HEK293 (cell line): ENCODE data around the gene DDX53.

Experiments used
- CTCF ChIA-PET: fragments of 350-600 bp; formaldehyde crosslinking; extraction: SDS; loops from one replicate; lab custom pipeline; 2021; ENCODE audit warnings: antibody characterized with exemption; lab: Yijun Ruan, JAX
- POLR2A ChIA-PET: fragments of 300-600 bp; formaldehyde crosslinking; extraction: SDS; loops from one replicate; lab custom pipeline; 2020; ENCODE audit warnings: antibody characterized with exemption, inconsistent platforms; lab: Yijun Ruan, JAX
- H3K27ac ChIP-seq: fragments of 200-500 bp; sonication (Bioruptor generic); 2 replicates; pipeline ENCODE4 v1.5.1; 2014; ENCODE audit warnings: low read depth, low read length, control low read depth, inconsistent platforms; ENCODE audit errors: extremely low read depth
- H3K36me3 ChIP-seq, 2 experiments: fragments of 200-500 bp in 1 of 2; sonication (Bioruptor generic) in 1 of 2; 1 replicate in 1 of 2; 2 replicates in 1 of 2; pipeline ENCODE4 v1.5.1; 2014 to 2017; ENCODE audit warnings: inconsistent platforms in 2 of 2, low read length in 2 of 2; ENCODE audit not compliant: control insufficient read depth in 2 of 2, insufficient read depth in 1 of 2
- H3K4me1 ChIP-seq: fragments of 200-500 bp; sonication (Bioruptor generic); 2 replicates; pipeline ENCODE4 v1.5.1; 2014; ENCODE audit warnings: mild to moderate bottlenecking, low read length, inconsistent platforms; ENCODE audit not compliant: control insufficient read depth, insufficient read depth
- H3K4me3 ChIP-seq: 2 replicates; pipeline ENCODE4 v1.5.1; 2011; ENCODE audit warnings: low read depth, mild to moderate bottlenecking, control low read depth, low read length, moderate library complexity
- H3K9me3 ChIP-seq: fragments of 200-500 bp; sonication (Bioruptor generic); 2 replicates; pipeline ENCODE4 v1.5.1; 2014; ENCODE audit warnings: low read depth, low read length, inconsistent platforms; ENCODE audit not compliant: control insufficient read depth, insufficient read depth
- MEIS1 ChIP-seq: sonication (generic); formaldehyde crosslinking; IDR thresholded peaks from 2 replicates; pipeline ENCODE4 v1.8.1; 2022; ENCODE audit warnings: missing genetic modification reagents, mild to moderate bottlenecking, borderline replicate concordance
- OVOL3 ChIP-seq: fragments of 450-650 bp; formaldehyde crosslinking; IDR thresholded peaks from 2 replicates; pipeline ENCODE4 v1.5.1; 2016; ENCODE audit warnings: missing biosample characterization, missing genetic modification characterization
- TCF7L2 ChIP-seq: IDR thresholded peaks from 2 replicates; pipeline ENCODE4 v1.6.1; 2011; ENCODE audit warnings: low read depth, mild to moderate bottlenecking, inconsistent platforms, low read length, moderate library complexity, borderline replicate concordance
- ZFP37 ChIP-seq: fragments of 450-650 bp; formaldehyde crosslinking; IDR thresholded peaks from 2 replicates; pipeline ENCODE4 v1.5.1; 2016; ENCODE audit warnings: missing biosample characterization, missing genetic modification characterization
- ZNF23 ChIP-seq: fragments of 450-650 bp; formaldehyde crosslinking; IDR thresholded peaks from 2 replicates; pipeline ENCODE4 v1.5.1; 2016; ENCODE audit warnings: missing biosample characterization, missing genetic modification characterization, borderline replicate concordance
- ZNF274 ChIP-seq, 2 experiments: fragments of 200-500 bp in 1 of 2; fragments of 450-650 bp in 1 of 2; sonication (Bioruptor generic) in 1 of 2; formaldehyde crosslinking in 1 of 2; IDR thresholded peaks; 2 replicates each; pipeline versions ENCODE4 v1.5.1 to v1.6.1; 2014 to 2016; ENCODE audit warnings: borderline replicate concordance in 1 of 2, inconsistent platforms in 1 of 2, low read length in 1 of 2, missing biosample characterization in 1 of 2, missing genetic modification characterization in 1 of 2
- ZNF335 ChIP-seq: fragments of 450-650 bp; formaldehyde crosslinking; conservative IDR thresholded peaks from 2 replicates; pipeline ENCODE4 v1.5.1; 2016; ENCODE audit warnings: missing biosample characterization, missing genetic modification characterization
- ZNF350 ChIP-seq: fragments of 450-650 bp; formaldehyde crosslinking; IDR thresholded peaks from 2 replicates; pipeline ENCODE4 v1.5.0; 2017; ENCODE audit warnings: missing biosample characterization, mild to moderate bottlenecking, missing genetic modification characterization
- ZNF394 ChIP-seq: fragments of 450-650 bp; formaldehyde crosslinking; IDR thresholded peaks from 2 replicates; pipeline ENCODE4 v1.5.1; 2016; ENCODE audit warnings: missing biosample characterization, missing genetic modification characterization, mild to moderate bottlenecking, moderate library complexity, borderline replicate concordance
- ZNF404 ChIP-seq: fragments of 450-650 bp; formaldehyde crosslinking; IDR thresholded peaks from 2 replicates; pipeline ENCODE4 v1.5.1; 2017; ENCODE audit warnings: missing biosample characterization, missing genetic modification characterization
- ZNF433 ChIP-seq: fragments of 450-650 bp; formaldehyde crosslinking; IDR thresholded peaks from 2 replicates; pipeline ENCODE4 v1.5.1; 2016; ENCODE audit warnings: missing biosample characterization, missing genetic modification characterization, low read depth
- ZNF585B ChIP-seq: fragments of 450-650 bp; formaldehyde crosslinking; IDR thresholded peaks from 2 replicates; pipeline ENCODE4 v1.5.1; 2016; ENCODE audit warnings: missing biosample characterization, missing genetic modification characterization
- ZNF670 ChIP-seq: fragments of 450-650 bp; formaldehyde crosslinking; IDR thresholded peaks from 2 replicates; pipeline ENCODE4 v1.5.1; 2016; ENCODE audit warnings: missing biosample characterization, missing genetic modification characterization, low read depth
- ZNF747 ChIP-seq: fragments of 450-650 bp; formaldehyde crosslinking; IDR thresholded peaks from 2 replicates; pipeline ENCODE4 v1.5.1; 2016; ENCODE audit warnings: missing biosample characterization, missing genetic modification characterization
- ZXDB ChIP-seq: fragments of 450-650 bp; formaldehyde crosslinking; IDR thresholded peaks from 2 replicates; pipeline ENCODE4 v1.5.1; 2016; ENCODE audit warnings: missing biosample characterization, missing genetic modification characterization
- TF ChIP-seq, protein P1 (sequence below): fragments of 450-650 bp; formaldehyde crosslinking; IDR thresholded peaks from 2 replicates; pipeline ENCODE4 v1.5.1; 2016; ENCODE audit warnings: missing biosample characterization, missing genetic modification characterization, low read depth
- TF ChIP-seq, protein P2 (sequence below): fragments of 450-650 bp; formaldehyde crosslinking; IDR thresholded peaks from 2 replicates; pipeline ENCODE4 v1.5.1; 2016; ENCODE audit warnings: missing biosample characterization, missing genetic modification characterization, low read depth
- TF ChIP-seq, protein P3 (sequence below): fragments of 450-650 bp; formaldehyde crosslinking; IDR thresholded peaks from 2 replicates; pipeline ENCODE4 v1.5.1; 2016; ENCODE audit warnings: missing biosample characterization, missing genetic modification characterization
- TF ChIP-seq, protein P4 (sequence below): fragments of 450-650 bp; formaldehyde crosslinking; IDR thresholded peaks from 2 replicates; pipeline ENCODE4 v1.5.1; 2016; ENCODE audit warnings: missing biosample characterization, missing genetic modification characterization
- TF ChIP-seq, protein P5 (sequence below): fragments of 450-650 bp; formaldehyde crosslinking; IDR thresholded peaks from 2 replicates; pipeline ENCODE4 v1.5.1; 2016; ENCODE audit warnings: missing biosample characterization, missing genetic modification characterization

The DDX53 gene

DNA sequence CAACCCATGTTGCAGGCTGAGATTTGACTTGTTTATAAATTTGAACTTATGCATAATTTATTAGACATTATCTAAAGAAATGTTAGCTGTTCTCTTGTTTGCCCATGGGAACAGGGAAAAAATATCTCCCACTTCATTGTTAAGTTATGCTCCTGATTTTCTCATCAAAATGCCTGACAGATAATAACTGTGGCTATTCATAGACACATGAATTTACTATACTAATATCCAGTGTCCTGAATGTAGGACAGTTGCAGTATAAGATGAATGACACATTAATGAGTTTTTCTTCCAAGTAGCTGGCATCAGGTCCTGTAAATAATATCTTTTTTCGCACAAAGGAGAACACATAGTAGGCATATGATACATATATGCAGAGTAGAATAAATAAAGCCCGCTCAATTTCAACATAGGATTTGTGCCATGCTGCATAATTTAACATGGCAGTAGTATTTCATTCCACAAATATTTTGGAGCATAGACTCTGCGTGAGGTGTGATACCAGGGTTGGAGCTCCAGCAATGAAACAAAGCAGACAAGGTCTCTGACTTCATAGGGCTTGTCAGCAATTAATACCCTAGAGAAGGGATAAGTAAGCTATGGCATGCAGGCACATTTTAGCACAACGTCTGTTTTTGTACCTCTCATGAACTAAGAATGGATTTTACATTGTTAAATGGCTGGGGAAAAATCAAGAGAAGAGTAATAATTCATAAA is 40.4 kb upstream of the DDX53 start (continued):
- TF ChIP-seq, protein P1, sequence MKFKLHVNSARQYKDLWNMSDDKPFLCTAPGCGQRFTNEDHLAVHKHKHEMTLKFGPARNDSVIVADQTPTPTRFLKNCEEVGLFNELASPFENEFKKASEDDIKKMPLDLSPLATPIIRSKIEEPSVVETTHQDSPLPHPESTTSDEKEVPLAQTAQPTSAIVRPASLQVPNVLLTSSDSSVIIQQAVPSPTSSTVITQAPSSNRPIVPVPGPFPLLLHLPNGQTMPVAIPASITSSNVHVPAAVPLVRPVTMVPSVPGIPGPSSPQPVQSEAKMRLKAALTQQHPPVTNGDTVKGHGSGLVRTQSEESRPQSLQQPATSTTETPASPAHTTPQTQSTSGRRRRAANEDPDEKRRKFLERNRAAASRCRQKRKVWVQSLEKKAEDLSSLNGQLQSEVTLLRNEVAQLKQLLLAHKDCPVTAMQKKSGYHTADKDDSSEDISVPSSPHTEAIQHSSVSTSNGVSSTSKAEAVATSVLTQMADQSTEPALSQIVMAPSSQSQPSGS: no peak
- TF ChIP-seq ZXDB (tag by site-specific recombination): no peak
- TF ChIP-seq, all 188 proteins: peak for 0

DNA sequence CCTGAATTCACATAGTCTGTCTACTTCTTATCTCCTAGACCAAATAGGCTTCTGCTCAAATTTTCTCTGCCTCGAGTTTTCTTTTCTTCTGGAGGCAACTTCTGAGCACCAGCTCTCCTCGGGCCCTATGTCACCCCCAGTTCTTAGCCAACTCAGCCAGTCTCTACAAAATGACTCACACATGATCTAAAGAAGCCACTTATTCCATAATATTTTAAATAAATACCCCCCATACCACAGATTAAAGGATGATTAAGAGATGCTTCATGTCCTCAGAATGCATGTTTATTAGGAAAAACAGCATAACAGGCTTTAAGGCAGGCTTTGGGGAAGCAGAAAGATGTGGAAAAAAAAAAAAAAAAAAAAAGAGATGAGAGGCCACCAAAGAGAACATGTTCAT is 36.6 kb upstream of the DDX53 start:
- Histone ChIP-seq H3K27ac (no peak overlapping the region), H3K36me3 (no peaks in the 10 kb centered on the region)
- POLR2A ChIA-PET: no interaction called here
- TF ChIP-seq, protein P2, sequence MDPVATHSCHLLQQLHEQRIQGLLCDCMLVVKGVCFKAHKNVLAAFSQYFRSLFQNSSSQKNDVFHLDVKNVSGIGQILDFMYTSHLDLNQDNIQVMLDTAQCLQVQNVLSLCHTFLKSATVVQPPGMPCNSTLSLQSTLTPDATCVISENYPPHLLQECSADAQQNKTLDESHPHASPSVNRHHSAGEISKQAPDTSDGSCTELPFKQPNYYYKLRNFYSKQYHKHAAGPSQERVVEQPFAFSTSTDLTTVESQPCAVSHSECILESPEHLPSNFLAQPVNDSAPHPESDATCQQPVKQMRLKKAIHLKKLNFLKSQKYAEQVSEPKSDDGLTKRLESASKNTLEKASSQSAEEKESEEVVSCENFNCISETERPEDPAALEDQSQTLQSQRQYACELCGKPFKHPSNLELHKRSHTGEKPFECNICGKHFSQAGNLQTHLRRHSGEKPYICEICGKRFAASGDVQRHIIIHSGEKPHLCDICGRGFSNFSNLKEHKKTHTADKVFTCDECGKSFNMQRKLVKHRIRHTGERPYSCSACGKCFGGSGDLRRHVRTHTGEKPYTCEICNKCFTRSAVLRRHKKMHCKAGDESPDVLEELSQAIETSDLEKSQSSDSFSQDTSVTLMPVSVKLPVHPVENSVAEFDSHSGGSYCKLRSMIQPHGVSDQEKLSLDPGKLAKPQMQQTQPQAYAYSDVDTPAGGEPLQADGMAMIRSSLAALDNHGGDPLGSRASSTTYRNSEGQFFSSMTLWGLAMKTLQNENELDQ (tag by site-specific recombination): no peak
- no peak for TF ChIP-seq OVOL3 (tag by site-specific recombination)
- no peak for TF ChIP-seq ZFP37
- TF ChIP-seq ZNF274 (IDR thresholded peaks at IDR 0.05; ENCODE audit: low read length): no peak
- TF ChIP-seq ZNF274 (tag by site-specific recombination; IDR thresholded peaks at IDR 0.05; ENCODE audit: borderline replicate concordance): no peak
- no peak for TF ChIP-seq ZNF670
- TF ChIP-seq, protein P3, sequence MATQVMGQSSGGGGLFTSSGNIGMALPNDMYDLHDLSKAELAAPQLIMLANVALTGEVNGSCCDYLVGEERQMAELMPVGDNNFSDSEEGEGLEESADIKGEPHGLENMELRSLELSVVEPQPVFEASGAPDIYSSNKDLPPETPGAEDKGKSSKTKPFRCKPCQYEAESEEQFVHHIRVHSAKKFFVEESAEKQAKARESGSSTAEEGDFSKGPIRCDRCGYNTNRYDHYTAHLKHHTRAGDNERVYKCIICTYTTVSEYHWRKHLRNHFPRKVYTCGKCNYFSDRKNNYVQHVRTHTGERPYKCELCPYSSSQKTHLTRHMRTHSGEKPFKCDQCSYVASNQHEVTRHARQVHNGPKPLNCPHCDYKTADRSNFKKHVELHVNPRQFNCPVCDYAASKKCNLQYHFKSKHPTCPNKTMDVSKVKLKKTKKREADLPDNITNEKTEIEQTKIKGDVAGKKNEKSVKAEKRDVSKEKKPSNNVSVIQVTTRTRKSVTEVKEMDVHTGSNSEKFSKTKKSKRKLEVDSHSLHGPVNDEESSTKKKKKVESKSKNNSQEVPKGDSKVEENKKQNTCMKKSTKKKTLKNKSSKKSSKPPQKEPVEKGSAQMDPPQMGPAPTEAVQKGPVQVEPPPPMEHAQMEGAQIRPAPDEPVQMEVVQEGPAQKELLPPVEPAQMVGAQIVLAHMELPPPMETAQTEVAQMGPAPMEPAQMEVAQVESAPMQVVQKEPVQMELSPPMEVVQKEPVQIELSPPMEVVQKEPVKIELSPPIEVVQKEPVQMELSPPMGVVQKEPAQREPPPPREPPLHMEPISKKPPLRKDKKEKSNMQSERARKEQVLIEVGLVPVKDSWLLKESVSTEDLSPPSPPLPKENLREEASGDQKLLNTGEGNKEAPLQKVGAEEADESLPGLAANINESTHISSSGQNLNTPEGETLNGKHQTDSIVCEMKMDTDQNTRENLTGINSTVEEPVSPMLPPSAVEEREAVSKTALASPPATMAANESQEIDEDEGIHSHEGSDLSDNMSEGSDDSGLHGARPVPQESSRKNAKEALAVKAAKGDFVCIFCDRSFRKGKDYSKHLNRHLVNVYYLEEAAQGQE: no peak
- TF ChIP-seq TCF7L2: no peak
- TF ChIP-seq ZNF335: no peak
- no peak for TF ChIP-seq ZNF23 (tag by site-specific recombination)
- TF ChIP-seq ZNF585B (tag by site-specific recombination): no peak
- TF ChIP-seq, all 188 proteins: peak for 0
- H3K4me1 ChIP-seq: no peaks in the 10 kb centered on the region
- no peak overlapping the region for H3K4me3 ChIP-seq
- H3K9me3 ChIP-seq: no peaks in the 10 kb centered on the region
- CTCF ChIA-PET: no interaction called here

DNA sequence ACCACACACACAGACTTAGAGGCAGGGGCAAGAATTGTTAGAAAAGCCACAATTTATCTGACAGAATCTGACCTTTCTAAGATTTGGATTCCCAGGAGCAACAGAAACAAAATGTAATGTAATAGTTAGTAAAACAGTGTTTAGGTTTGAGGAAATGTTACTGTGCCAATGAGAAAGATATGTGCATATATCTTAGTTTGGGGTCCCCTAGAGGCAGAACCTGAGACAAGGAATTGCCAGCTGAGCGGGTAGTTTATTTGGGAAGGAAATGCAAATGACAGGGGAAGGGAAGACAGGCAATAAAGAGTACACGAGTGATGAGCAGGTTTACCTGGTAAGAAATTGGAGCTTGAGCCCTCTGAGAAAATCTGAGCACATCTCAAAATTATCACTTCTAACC is 31.3 kb upstream of the DDX53 start:
- Histone ChIP-seq H3K9me3 (no peaks in the 10 kb centered on the region), H3K4me3 (no peak overlapping the region), H3K36me3 (no peaks in the 10 kb centered on the region), H3K4me1 (no peaks in the 10 kb centered on the region), H3K27ac (no peak overlapping the region)
- CTCF ChIA-PET: no interaction called here
- POLR2A ChIA-PET: no interaction called here
- TF ChIP-seq MEIS1 (no peak), ZNF350 (no peak), ZNF747 (tag by site-specific recombination) (no peak), ZNF585B (tag by site-specific recombination) (no peak), ZNF394 (no peak), ZNF404 (tag by site-specific recombination) (no peak), ZNF433 (no peak)
- TF ChIP-seq, protein P4, sequence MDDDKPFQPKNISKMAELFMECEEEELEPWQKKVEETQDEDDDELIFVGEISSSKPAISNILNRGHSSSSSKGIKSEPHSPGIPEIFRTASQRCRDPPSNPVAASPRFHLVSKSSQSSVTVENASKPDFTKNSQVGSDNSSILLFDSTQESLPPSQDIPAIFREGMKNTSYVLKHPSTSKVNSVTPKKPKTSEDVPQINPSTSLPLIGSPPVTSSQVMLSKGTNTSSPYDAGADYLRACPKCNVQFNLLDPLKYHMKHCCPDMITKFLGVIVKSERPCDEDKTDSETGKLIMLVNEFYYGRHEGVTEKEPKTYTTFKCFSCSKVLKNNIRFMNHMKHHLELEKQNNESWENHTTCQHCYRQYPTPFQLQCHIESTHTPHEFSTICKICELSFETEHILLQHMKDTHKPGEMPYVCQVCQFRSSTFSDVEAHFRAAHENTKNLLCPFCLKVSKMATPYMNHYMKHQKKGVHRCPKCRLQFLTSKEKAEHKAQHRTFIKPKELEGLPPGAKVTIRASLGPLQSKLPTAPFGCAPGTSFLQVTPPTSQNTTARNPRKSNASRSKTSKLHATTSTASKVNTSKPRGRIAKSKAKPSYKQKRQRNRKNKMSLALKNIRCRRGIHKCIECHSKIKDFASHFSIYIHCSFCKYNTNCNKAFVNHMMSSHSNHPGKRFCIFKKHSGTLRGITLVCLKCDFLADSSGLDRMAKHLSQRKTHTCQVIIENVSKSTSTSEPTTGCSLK (tag by site-specific recombination): no peak
- TF ChIP-seq, protein P5, sequence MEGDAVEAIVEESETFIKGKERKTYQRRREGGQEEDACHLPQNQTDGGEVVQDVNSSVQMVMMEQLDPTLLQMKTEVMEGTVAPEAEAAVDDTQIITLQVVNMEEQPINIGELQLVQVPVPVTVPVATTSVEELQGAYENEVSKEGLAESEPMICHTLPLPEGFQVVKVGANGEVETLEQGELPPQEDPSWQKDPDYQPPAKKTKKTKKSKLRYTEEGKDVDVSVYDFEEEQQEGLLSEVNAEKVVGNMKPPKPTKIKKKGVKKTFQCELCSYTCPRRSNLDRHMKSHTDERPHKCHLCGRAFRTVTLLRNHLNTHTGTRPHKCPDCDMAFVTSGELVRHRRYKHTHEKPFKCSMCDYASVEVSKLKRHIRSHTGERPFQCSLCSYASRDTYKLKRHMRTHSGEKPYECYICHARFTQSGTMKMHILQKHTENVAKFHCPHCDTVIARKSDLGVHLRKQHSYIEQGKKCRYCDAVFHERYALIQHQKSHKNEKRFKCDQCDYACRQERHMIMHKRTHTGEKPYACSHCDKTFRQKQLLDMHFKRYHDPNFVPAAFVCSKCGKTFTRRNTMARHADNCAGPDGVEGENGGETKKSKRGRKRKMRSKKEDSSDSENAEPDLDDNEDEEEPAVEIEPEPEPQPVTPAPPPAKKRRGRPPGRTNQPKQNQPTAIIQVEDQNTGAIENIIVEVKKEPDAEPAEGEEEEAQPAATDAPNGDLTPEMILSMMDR: no peak
